ENCODE data around the gene FNDC3B. TPM values are rescaled to one million over a fixed set of nuclear protein-coding genes. Genes with fewer than 3 reads are reported as not detected.

Gene FNDC3B
- polyA plus RNA-seq, 2 of the 4 experiments (the other 2 are of a cell fraction), result 29.5 to 33.6 TPM

GRCh38 chr3:172213904-172214303, 174.5 kb downstream of the FNDC3B start:
- no peak for ATAC-seq
- Histone ChIP-seq H3K9me3 (no peaks in the 10 kb centered on the region), H3K4me2 (peak overlapping the region; percentile 28), H3K4me1 (peaks cover 94% of the 10 kb centered on the region), H3K4me3 (no peak overlapping the region), H3K27ac (peak overlapping the region; percentile 36 to 53; a peak in 3 of 6 replicates)
- TF ChIP-seq FOSL2 (IDR thresholded peaks at IDR 0.05) (no peak), FOSL2 (CRISPR knock-in tag; IDR thresholded peaks at IDR 0.05) (no peak), EHMT2 (IDR thresholded peaks at IDR 0.05; ENCODE audit: low read depth) (no peak), ZNF302 (CRISPR knock-in tag; IDR thresholded peaks at IDR 0.05) (no peak), GATA3 (IDR thresholded peaks at IDR 0.05; ENCODE audit: borderline replicate concordance) (0 out of 2 replicates have a peak, but pooled peaks have one; percentile 18)
- no peak for FAIRE-seq
- POLR2A ChIA-PET, result no interaction called here
- CTCF ChIA-PET, result no interaction called here
- no peak for DNase-seq (ENCODE audit: low read depth in 1 of 2, low spot score in 1 of 2)
- WGBS (ENCODE audit: missing lambda C conversion rate), result 48% methylated on average over 3 of the region's 4 CpGs

DNA sequence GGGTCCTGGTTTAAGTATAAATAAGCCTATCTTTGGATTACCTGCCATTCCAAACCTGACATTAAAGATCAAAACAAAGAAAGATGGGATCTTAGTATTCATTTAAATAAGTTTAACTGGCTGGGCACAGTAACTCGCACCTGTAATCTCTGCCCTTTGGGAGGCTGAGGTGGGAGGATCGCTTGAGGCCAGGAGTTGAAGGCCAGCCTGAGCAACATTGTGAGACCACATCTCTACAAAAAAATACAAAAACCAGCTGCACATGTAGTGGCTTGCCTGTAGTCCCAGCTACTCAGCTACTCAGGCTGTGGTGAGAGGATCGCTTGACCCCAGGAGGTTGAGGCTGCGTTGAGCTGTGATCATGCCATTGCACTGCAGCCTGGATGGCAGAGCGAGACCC, 176.9 kb downstream of the FNDC3B start:
- FAIRE-seq (no peak), ATAC-seq (no peak), DNase-seq (ENCODE audit: low read depth in 1 of 2, low spot score in 1 of 2) (no peak)
- no peak overlapping the region for H3K4me3 ChIP-seq
- POLR2A ChIA-PET, result no interaction called here
- CTCF ChIA-PET, result interaction anchor here (0.8 kb wide), 1 partner anchor 10 kb away, joined by 3 read pairs; no protein-coding TSS in a partner anchor
- peaks cover 94% of the 10 kb centered on the region for H3K4me1 ChIP-seq
- 93% methylated on average over 5 of the region's 5 CpGs for WGBS (ENCODE audit: missing lambda C conversion rate)
- H3K4me2 ChIP-seq, result no peak overlapping the region
- peak overlapping the region; percentile 66 to 68; a peak in 4 of 6 replicates for H3K27ac ChIP-seq
- TF ChIP-seq ESRRA (IDR thresholded peaks at IDR 0.05; ENCODE audit: borderline replicate concordance, low read length), result no peak
- no peak for TF ChIP-seq POLR2AphosphoS2 (conservative IDR thresholded peaks at IDR 0.05; ENCODE audit: low read length)
- TF ChIP-seq RAD21 (conservative IDR thresholded peaks at IDR 0.05 in 1 of 2, IDR thresholded peaks at IDR 0.05 in 1 of 2), result no peak
- TF ChIP-seq SMC3 (IDR thresholded peaks at IDR 0.05), result no peak
- TF ChIP-seq, protein P1, sequence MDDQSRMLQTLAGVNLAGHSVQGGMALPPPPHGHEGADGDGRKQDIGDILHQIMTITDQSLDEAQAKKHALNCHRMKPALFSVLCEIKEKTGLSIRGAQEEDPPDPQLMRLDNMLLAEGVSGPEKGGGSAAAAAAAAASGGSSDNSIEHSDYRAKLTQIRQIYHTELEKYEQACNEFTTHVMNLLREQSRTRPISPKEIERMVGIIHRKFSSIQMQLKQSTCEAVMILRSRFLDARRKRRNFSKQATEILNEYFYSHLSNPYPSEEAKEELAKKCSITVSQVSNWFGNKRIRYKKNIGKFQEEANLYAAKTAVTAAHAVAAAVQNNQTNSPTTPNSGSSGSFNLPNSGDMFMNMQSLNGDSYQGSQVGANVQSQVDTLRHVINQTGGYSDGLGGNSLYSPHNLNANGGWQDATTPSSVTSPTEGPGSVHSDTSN (IDR thresholded peaks at IDR 0.05), result no peak
- TF ChIP-seq, protein P2, sequence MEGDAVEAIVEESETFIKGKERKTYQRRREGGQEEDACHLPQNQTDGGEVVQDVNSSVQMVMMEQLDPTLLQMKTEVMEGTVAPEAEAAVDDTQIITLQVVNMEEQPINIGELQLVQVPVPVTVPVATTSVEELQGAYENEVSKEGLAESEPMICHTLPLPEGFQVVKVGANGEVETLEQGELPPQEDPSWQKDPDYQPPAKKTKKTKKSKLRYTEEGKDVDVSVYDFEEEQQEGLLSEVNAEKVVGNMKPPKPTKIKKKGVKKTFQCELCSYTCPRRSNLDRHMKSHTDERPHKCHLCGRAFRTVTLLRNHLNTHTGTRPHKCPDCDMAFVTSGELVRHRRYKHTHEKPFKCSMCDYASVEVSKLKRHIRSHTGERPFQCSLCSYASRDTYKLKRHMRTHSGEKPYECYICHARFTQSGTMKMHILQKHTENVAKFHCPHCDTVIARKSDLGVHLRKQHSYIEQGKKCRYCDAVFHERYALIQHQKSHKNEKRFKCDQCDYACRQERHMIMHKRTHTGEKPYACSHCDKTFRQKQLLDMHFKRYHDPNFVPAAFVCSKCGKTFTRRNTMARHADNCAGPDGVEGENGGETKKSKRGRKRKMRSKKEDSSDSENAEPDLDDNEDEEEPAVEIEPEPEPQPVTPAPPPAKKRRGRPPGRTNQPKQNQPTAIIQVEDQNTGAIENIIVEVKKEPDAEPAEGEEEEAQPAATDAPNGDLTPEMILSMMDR (IDR thresholded peaks at IDR 0.05), result no peak
- no peak for TF ChIP-seq MAZ (IDR thresholded peaks at IDR 0.05; ENCODE audit: borderline replicate concordance, low read depth, low read length)
- no peaks in the 10 kb centered on the region for H3K9me3 ChIP-seq

DNA sequence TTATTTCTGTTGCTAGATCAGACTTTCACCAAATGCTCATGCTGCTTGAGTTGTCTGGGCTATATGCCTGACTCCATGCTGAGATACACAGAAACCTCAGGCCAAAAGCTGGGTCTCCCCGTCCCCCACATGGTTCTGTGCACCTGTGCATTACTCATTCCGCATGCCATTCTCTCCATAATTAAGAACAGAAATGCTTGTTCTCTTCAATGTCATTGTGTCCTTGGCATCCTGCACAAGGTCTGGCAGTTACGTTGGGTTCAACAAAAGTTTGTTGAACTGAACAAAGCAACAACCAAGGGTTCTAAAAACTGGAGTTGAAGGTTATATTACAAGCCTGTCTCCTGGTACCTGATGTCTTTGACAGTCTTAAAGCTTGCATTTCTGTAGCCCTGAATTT, 177.5 kb downstream of the FNDC3B start:
- FAIRE-seq, result no peak
- H3K4me3 ChIP-seq, result no peak overlapping the region
- peak overlapping the region; percentile 51 for H3K4me2 ChIP-seq
- POLR2A ChIA-PET, result no interaction called here
- peaks cover 96% of the 10 kb centered on the region for H3K4me1 ChIP-seq
- H3K9me3 ChIP-seq, result no peaks in the 10 kb centered on the region
- no peak for TF ChIP-seq HOXB5 (CRISPR knock-in tag; IDR thresholded peaks at IDR 0.05)
- TF ChIP-seq CBX2 (IDR thresholded peaks at IDR 0.05; ENCODE audit: borderline replicate concordance, low read depth), result no peak
- no peak for TF ChIP-seq RNF2 (IDR thresholded peaks at IDR 0.05; ENCODE audit: borderline replicate concordance, low read depth)
- CTCF ChIA-PET, result interaction anchor here (0.8 to 1.7 kb wide), 3 partner anchors 10 to 383 kb away, joined by 3 to 4 read pairs (median 3); no protein-coding TSS in a partner anchor
- no peak for DNase-seq (ENCODE audit: low read depth in 1 of 2, low spot score in 1 of 2)
- 79% methylated on average over 3 of the region's 3 CpGs for WGBS (ENCODE audit: missing lambda C conversion rate)
- no peak for ATAC-seq
- peak overlapping the region; percentile 66 to 68; a peak in 5 of 6 replicates for H3K27ac ChIP-seq

GRCh38 chr3:172217877-172218276, 178.5 kb downstream of the FNDC3B start:
- FAIRE-seq, result no peak
- Histone ChIP-seq H3K27ac (peak overlapping the region; percentile 66 to 76), H3K4me3 (peak overlapping the region; percentile 13; the same call in 1 of the 3 replicates), H3K4me1 (peaks cover 98% of the 10 kb centered on the region), H3K9me3 (no peaks in the 10 kb centered on the region), H3K4me2 (peak overlapping the region; percentile 51)
- DNase-seq (ENCODE audit: low read depth in 1 of 2, low spot score in 1 of 2), result no peak
- WGBS (ENCODE audit: missing lambda C conversion rate), result 21% methylated on average over 5 of the region's 5 CpGs
- TF ChIP-seq CHD4 (IDR thresholded peaks at IDR 0.05; ENCODE audit: borderline replicate concordance) (no peak), HOXB13 (CRISPR knock-in tag; IDR thresholded peaks at IDR 0.05; ENCODE audit: low read depth) (no peak), RFX5 (IDR thresholded peaks at IDR 0.05) (no peak), HDAC2 (IDR thresholded peaks at IDR 0.05) (no peak), ZC3H11A (IDR thresholded peaks at IDR 0.05) (no peak), CBX8 (IDR thresholded peaks at IDR 0.05) (no peak), POLR2AphosphoS2 (conservative IDR thresholded peaks at IDR 0.05; ENCODE audit: low read length) (no peak), JUNB (IDR thresholded peaks at IDR 0.05) (no peak), CEBPB (IDR thresholded peaks at IDR 0.05) (no peak), SREBF2 (IDR thresholded peaks at IDR 0.05) (no peak), FOSL2 (IDR thresholded peaks at IDR 0.05) (no peak), FOSL2 (CRISPR knock-in tag; IDR thresholded peaks at IDR 0.05) (no peak)
- TF ChIP-seq, protein P3, sequence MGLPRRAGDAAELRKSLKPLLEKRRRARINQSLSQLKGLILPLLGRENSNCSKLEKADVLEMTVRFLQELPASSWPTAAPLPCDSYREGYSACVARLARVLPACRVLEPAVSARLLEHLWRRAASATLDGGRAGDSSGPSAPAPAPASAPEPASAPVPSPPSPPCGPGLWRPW (IDR thresholded peaks at IDR 0.05), result no peak
- ATAC-seq, result no peak
- CTCF ChIA-PET, result interaction anchor here (1.7 kb wide), 1 partner anchor 80 kb away, joined by 4 read pairs; no protein-coding TSS in a partner anchor
- POLR2A ChIA-PET, result interaction anchor here (0.6 kb wide), 1 partner anchor 146 kb away, joined by 3 read pairs; no protein-coding TSS in a partner anchor

All from A549 (cell line).